ENCODE data around the gene SEMA6A.

Gene SEMA6A

DNA sequence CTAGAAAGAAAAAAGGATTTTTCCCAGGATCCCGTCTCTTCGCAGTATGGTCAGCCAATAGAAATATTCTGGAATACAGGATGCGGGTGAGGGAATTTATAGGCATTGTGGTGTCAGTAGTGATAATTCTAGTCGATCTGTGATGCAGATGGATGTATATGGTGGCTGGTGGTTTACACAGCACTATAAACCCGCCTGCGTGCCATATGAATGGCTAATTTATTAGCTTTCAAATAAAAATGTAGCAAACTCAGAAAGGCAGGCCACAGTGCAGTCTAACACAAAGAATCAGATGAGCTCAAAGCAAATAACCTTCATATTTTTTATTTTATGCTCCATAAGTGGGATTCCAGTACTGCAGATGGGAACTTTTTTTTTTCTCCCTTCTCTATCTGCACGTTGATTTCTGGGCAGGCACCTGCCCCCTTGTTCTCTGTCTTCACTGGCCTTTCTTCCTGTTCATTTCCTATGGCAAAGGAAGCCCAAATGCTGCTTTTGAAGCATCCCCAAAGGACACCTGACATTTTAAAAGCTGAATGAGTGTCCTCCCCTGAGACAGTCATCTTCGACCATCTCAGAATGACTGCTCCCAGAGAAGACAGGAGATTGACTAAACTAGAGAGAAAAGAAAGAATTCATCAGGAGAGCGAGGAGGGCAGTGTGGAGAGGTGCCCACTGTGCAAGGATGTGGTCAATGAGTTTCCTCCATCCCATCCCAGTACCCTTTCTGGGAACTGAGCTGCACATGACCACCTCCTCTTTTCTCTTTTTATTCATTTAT, 52.1 kb downstream of the SEMA6A start:
- no peak for DNase-seq

DNA sequence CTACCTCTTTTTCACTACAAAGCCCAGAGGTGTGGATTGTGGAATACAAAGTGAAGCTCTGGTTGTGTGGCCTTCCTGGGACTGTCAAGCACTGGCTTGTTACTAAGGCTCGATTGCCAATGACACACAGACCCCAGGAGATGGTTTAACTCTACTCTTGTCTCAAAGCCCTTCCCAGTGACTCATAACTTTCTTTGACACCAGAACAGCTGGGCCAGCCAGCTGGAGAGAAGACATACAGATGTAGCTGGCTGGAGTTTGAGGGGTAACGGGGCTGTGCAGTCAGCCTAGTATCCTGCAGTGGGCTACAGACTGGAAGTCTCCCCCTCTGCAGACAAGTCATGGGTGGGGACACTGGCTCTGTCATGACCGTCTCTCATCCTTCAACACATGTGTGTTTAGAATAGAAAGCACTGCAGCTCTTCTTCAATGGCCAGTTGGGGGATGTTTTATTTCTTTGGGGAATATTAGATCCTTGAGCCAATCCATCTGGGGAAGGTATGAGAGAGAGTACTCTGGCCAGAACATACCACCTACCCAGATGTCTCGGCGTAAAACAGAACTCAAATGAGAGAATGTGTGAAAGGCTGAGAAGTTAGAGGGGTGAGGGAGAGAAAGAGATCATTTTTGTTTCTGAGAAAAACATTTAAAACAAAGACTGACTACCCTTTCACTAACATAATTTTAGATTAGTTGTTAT, 53.3 kb downstream of the SEMA6A start:
- no peak for DNase-seq

DNA sequence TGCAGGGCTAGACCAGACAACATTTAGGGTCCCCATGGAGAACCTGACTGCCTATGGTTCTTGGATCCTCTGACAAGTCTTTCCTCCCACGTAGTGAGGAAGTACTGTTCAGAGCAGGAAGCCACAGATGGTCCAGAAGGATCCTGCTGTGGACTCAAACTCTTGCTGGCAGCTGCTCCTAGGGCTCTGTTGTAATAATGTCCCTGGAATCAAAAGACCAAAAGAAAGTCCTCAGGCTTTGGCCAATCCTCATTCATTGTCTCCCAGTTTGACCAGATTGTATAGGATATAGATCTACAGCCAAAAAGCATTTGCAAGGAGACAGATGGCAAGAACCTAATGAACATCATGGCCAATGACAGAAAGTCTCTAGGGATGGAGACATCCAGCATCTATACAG, 53.9 kb downstream of the SEMA6A start:
- no peak for DNase-seq

DNA sequence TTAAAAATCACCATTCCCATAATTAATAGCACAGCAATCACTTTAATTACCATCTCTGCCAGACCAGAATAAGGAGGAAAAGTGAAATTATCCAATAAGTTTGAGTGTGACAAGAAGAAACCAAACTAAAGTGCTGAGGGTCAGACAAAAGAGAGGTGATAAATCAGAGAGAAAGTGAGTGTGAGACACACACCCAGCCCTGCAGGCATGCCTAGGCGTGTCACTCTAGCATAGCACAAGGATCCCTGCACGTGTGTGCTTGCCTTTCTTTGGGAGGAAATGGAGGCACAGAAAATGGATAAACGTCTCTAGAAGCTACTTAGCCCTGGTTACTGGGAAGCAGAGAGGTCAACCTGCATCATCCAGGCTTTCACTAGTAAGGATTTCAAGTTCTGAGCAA, 56.2 kb downstream of the SEMA6A start:
- no peak for DNase-seq

DNA sequence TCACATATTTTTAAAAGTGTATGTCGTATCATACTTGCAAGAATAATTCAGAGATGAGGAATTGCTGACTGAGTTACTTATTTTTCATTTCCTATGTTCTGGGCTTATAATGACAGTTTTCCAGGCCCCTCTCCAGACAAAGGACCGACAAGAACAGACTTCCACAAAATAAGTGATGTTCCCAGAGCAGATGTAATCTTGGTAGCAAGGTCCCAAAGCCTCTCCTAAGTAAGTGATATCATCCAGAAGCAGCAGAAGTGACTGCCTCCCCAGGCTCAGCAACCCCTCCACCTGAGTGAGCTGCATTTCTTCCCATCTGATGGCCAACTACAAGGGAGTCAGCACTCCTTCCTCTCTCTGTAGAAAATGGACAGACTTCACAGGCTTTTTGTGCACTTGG, 57.1 kb downstream of the SEMA6A start:
- DNase-seq: no peak

DNA sequence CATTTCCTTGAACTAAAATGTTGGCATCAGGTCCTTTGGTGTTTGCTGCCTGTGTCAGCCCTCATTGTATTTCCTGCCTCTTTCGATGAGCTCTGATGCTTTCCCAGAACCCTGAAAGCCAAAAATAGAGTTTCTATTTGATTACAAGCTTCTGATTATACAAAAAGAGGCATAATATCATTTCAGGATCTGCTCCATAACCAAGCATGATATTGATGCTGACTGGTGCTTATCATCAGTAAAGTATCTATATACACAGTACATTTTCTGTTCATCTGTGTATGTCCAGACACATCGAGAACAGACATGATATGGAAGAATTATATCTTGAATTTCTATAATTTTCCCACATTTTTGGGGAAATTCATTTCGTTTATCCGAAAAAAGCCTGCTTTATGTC, 58.6 kb downstream of the SEMA6A start:
- DNase-seq: no peak

DNA sequence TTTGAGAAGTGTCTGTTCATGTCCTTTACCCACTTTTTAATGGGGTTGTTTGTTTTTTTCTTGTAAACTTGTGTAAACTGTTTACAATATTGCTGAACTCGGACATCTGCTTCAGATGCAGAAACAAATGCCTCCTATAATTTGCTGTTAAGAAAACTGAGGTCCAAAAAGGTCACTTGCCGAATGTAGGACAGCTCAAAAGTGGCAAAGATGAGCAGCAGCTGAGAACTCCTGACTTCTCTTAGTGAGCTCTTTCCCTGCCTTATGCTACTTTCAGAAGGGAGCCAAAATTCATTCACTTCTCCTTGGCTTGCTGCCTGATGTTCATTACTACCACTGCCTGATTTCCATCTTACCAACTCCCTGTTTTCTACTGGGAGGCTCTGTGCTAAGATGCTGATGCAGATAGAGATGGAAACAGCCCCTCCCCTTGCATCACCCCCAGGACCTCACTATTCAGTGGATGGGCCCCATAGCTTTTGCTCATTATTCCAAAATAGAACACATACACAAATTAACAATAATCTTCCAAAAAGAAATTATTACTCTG, 60.1 kb downstream of the SEMA6A start:
- no peak for DNase-seq

DNA sequence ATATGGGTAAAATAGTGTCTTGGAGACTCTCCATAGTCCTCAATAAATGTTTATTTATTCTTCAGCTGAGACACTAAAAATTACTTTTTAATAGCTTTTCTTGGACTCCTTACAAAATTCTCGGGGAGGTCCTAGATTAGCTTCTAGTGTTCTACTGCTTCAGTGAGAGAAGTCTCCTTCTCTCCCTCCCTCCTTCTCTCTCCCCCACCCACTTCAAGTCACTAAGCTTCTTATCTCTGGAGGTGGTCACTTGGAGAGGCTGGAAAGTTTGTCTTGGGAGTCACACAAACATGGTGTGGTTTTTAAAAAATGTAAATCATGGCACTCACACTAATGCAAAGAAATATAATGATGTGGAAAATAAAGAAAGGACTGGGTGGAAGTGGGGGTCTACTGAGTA, 64.1 kb downstream of the SEMA6A start:
- no peak for DNase-seq

DNA sequence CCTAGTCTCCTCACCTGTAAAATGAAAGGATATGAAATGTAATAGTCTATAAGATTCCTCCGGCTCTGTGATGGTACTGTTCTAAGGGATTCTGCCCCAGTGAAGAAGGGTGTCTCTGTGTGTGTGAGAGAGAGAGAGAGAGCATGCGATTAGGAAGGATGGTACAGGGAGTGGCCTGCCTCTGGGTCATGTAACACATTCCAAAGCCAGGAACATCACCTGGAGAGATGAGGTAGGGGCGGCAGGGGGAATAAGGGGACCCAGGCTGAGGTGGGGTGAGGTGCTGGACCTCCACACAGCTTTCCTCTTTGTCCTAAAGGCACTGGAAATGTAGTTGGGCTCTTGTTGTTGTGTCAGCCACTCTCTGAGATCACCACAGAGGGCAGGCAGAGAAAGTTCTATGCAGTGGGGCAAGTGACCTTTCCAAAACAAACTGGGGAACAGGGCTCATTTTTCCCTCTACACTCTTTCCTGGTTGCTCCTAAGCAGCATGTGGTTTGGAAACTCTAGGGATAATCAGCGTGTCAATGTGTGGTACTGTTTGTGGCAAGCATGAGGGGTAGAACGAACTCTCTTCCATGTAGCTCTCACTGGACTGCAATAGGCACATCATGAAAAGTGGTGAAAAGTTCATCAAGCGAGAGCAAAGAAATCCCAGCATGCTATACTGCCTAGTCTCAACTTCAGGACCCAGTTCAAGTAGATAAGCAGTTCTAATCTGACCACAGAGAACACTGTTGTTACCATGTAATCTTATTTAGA, 65.0 kb downstream of the SEMA6A start:
- no peak for DNase-seq

DNA sequence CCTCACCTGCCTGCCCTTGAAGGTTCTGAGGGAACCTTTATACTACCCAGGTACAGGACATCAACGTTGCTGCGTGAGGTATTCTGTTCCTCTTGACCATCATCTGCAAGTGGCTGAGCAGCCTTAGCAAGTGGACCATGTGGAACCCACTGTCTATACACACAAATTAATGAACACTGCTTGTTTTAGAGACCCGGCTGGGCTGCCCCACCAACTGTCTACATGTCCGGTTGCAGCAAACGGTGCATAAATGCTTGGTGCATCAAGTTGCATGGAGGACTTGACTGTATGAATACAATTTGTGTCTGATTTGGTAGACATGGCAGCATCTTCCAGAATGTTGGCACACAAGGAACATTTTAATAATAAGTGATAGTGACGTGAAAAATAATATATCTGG, 65.8 kb downstream of the SEMA6A start:
- DNase-seq: no peak

DNA sequence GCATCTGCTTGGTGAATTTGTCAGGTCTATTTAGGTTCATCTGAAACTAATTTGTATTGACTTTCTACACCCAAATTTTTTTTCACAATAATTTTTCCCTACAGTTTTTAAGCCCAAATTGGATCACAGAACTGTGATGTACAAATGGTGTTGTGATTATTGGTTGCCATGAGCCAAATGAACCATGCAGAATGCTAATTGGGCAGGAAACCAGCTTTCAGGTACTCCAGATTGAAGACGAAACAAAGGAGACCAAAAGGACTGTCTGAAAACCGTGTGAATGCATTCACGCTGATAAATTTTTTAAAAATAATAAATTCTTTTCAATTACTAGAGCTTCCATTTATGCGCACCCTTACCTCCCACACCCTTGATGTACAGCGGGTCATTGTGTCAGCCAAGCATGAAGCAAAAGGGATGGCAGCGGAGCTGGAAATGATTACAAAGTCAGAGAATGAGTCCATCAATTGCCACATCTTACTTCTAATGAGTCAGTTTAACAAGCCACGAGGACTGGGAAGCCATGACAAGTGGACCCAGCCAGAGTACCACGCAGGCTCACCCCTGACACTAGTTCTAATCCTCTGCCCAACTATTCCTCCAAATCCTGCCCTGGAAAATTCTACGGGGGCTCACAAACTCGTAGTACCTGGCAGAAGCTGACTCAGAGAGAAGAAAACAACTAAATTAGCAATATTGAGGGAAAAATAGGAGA, 66.5 kb downstream of the SEMA6A start:
- no peak for DNase-seq

DNA sequence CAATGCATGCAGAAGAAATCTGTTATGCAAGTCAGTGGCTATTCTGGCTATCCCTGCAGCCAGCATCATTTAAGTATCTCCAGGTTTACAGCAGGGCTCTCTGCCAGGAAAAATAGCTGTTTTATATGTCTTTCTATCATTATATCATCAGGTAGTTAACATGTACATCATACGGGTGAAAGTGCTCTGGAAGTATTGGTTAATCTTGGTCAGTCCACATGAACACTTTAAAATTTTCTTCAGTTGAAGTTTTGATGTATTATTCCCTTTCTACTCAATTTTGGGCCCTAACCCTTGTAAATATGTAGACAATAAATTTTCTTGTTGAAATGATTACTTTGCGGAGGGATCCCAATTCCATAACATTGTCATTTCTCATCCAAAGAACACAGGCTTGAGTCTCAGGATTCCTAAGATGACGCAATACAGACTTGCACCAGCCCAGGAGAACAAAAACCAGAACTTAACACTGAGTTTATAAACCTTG, 67.5 kb downstream of the SEMA6A start:
- DNase-seq: no peak

DNA sequence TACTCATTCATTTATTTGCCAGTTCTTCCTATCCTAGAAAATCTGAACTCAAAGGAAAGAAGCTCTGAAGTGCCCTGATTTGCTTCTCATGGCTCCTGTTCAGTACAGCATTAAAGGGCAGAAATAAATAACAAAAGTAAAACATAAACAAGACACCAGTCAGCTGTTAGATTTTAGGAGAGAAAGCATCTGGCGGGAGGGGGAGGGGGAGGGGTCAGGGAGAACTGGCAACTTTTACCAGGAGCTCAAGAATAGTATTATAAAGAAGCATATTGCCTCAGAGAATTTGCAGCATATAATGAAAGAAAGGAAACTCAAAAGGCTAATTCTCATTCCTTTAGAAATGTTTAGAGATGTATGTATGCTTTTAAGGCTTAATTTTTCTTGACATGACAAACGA, 68.1 kb downstream of the SEMA6A start:
- no peak for DNase-seq

DNA sequence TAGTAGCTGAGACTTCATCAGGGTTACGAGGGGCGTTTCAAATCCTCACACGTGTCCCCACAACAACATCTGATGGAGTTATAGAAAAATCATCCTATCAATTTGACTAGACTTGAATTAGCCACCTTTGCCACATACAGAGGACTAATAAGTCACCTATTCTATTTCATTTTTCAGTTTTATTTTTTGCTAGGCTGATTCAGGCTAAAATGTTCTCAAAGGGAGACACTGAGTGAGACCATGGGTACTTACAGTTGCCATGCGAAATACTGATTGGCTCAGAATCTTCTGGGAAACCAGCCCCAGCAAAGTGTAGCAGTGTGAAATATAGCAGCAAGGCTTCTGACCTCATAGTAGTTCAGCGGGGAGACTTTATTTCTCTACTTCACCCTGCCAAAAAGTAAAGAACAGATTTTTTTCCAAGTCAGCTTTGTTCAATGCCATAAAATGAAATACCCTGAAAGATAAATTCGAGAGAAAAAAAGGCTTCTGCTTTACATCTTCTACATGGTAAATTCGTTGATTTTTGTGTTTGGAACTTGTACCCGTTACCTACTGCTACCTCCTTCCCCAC, 69.9 kb downstream of the SEMA6A start:
- no peak for DNase-seq

DNA sequence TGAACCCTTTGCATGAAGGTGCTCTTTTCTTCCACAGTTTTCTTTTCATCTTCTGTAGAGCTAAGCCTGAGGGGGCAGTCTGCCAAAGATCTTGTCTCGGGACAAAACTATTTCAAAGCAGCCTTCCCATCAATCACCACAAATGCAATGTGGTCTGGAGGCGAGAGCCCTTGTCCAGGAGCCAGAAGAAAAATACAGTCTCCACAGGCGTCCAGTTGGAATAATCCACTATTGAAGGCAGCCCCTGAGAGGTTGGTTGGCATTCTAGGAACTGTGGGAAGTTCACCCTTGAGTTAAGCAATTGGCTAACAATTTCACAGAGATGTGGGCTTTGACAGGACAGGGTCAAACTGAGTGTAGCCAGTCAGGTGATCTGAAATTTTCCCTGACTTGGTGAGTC, 72.0 kb downstream of the SEMA6A start:
- DNase-seq: no peak

DNA sequence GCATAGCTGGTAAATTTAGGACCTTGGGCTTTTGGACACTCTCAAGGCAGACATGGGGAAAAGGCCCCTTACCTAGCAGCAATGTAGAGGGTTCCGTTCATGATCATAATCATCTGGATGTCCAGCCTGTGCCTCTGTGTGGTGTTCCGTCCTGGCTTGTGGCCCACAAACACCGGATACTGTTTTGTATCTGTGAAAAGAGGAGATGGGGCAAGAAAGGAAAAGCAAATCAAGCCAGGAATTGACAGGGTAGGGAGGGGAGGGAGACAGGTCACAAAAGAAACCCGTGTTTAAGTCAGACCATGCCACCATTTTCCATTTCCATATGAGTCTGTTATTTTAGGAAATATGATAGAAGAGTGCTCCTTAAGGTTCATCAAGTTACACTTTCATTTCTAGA, 72.5 kb downstream of the SEMA6A start:
- DNase-seq: no peak

DNA sequence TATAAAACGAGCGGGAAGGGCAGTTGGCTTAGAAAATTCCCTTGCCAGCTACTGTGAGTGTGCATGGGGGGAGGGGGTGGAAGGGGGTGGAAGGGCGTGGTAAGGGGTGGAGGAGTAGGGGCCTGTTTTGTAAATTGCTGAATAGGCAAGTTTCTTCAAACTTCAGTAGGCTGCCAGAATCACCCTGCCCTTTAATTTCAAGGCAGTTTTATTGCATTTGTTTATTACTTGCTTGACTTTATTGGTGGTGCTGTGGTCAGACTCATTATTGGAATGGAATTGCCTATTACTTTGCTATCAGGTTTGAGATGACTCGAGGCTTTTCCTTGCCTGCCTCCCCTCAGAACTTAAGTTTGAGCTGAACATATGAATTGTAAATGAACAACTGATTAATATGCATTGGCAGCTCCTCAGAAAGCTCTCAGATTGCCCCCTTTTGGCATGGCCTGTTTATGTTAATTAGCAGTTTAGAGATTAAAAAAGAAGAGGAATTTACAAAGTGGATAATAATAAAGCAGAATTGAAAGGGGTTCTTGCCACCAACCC, 76.0 kb downstream of the SEMA6A start:
- no peak for DNase-seq

DNA sequence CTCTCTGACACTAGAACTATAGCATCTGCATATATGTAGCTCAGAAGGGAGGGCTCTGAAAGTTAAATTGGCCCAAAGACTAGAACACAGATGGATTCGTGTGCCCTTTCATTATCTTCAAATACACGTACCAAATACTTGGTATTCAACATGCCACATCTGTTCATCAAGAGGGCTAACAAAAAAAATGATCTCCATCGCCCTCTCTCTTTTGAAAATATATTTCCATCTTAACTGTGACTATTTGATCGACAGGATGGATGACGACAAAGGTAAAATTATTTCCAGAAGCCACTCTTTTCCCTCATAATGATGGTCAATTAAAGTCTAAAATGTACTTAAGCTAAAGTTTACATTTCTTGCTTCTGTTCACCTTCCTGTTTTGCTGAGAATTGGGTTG, 77.0 kb downstream of the SEMA6A start:
- DNase-seq: no peak

DNA sequence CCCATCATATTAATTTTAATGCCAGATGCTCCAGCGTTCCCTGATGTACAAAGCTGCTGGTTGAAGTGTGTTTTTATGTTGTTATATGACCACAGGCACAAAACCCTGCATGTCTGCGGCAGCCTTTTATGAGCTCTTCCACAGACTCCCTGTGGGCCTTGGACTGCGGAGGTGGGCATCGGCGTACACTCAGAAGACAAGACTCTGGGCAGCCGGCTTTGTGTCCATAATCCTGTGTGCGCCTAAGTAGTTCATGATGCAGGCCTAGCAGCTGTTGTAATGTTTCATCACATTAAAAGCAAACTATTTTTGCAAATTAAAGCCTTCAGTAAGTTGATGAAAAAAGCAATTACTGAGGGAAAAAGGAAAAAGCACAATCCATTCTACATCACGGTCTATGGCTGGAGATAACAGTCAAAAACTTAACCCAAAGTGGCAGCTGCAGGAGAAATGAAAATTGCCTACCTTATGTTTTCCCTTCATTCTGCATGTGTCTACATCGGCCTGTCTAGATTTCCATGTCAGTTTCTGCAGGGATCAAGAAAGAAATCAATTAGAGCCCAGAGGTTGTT, 78.8 kb downstream of the SEMA6A start:
- no peak for DNase-seq

DNA sequence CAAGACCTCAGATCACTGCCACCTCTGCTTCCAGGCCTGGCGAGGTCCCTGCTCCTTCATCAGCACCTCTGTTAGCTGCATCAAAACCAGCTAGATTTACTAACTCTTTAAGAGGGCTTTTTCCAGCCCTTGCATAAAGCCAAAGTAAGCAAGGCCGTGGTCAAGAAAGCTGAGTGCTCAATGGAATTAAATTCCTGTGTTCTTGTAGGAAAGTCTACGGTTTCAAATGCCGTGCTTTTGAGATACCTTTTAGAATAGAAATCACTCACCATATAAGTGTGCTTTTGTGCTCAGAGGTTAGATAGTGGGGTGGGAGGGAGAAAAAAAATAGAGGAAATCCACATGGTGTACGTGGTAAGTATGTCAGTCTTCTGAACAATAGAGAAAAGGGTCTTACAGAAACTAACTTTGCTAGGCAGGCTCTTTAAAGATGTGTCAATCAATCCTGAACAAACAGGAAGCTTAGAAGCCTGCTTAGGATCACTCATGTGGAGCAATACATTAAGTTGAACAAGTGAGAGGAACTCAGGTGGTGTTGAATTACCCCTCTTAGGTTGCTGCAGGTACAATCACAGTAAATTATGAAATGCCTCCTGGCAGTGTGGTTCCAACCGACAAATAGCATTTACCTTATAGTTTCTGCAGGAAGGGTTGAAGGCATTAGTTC, 79.7 kb downstream of the SEMA6A start:
- no peak for DNase-seq

DNA sequence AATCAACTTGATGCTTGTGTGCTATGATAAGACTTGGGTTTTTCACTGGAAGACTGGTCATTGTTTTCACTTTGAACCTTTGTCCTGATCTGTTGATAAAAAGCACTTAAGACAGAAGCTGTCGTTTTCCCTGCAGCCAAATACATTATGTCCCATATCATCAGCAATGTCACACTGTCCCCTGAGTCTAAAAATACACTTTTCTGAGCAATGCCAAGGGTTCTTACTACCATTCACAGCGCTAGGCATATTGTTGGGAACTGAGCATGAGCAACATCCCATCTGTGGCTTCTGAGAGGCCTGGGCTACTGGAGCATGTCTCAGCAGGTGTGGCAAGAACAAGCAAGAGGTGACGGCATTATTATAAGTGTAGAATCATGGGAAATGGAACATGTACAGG, 81.8 kb downstream of the SEMA6A start:
- DNase-seq: no peak
